Gastrocnemius medialis (tissue), 4 donors: ENCODE measurements around the gene RXFP4. TPM values are rescaled to one million over a fixed set of nuclear protein-coding genes. Genes with fewer than 3 reads are reported as not detected.
A peak's percentile ranks its signal among the peaks of the same experiment; 100 is the strongest.

Experiments
- ATAC-seq, 2 donors: fragments of 150-250 bp; one replicate each; pipeline ENCODE4 v1.9.1; 2016
- DNase-seq, 2 donors: peaks; one replicate each; pipeline ENCODE4 v3.0.0-alpha.2; 2019
- H3K27ac ChIP-seq, 4 donors: fragments of 200-600 bp; sonication (generic); 1 replicate in 1 of 4; 2 replicates in 3 of 4; pipeline ENCODE4 v1.5.1; 2016 to 2018; ENCODE audit warnings: mild to moderate bottlenecking in 2 of 4, moderate library complexity in 1 of 4
- H3K27me3 ChIP-seq, 3 donors: fragments of 200-600 bp; sonication (generic) in 2 of 3; 1 replicate in 1 of 3; 2 replicates in 2 of 3; pipeline versions ENCODE4 v1.5.1 to v1.6.0; 2016 to 2019; ENCODE audit warnings: mild to moderate bottlenecking in 1 of 3, moderate library complexity in 1 of 3
- H3K36me3 ChIP-seq, 2 donors: fragments of 200-600 bp; sonication (generic) in 1 of 2; one replicate each; pipeline ENCODE4 v1.5.1; 2017 to 2018
- H3K4me1 ChIP-seq, 2 donors: fragments of 200-600 bp; sonication (generic) in 1 of 2; one replicate each; pipeline ENCODE4 v1.5.1; 2016 to 2017; ENCODE audit warnings: mild to moderate bottlenecking in 2 of 2
- H3K4me3 ChIP-seq, 4 donors: fragments of 200-600 bp; sonication (generic) in 3 of 4; 1 replicate in 1 of 4; 2 replicates in 3 of 4; pipeline ENCODE4 v1.5.1; 2016 to 2019; ENCODE audit warnings: mild to moderate bottlenecking in 2 of 4
- H3K9me3 ChIP-seq, 3 donors: fragments of 200-600 bp; sonication (generic) in 2 of 3; 1 replicate in 1 of 3; 2 replicates in 2 of 3; pipeline ENCODE4 v1.5.1; 2016 to 2019
- CTCF ChIP-seq, 5 experiments: fragments of 450-650 bp in 3 of 5; fragments of 200-600 bp in 2 of 5; sonication (generic) in 2 of 5; IDR thresholded peaks in 4 of 5; conservative IDR thresholded peaks in 1 of 5; 1 replicate in 4 of 5; 2 replicates in 1 of 5; pipeline ENCODE4 v1.5.1; 2016 to 2019; ENCODE audit warnings: antibody characterized with exemption in 5 of 5, mild to moderate bottlenecking in 3 of 5, moderate library complexity in 3 of 5
- POLR2A ChIP-seq, 2 donors: fragments of 450-650 bp; IDR thresholded peaks; one replicate each; pipeline ENCODE4 v1.6.1; 2017; ENCODE audit warnings: antibody characterized with exemption in 2 of 2, mild to moderate bottlenecking in 2 of 2, moderate library complexity in 2 of 2
- in situ Hi-C, 4 donors: fragments of 200-750 bp; cut with MboI; loops; one replicate each; pipeline versions ENCODE4 v1.15.0 to v1.8.0; 2017; ENCODE audit warnings: low sequenced_read_pairs in 4 of 4
- intact Hi-C: fragments of 100-400 bp; cut with DNase I; formaldehyde crosslinking; loops from one replicate; pipeline ENCODE4 v1.15.1; 2023; ENCODE audit warnings: low total_unique reads
- total RNA-seq, 4 donors: library from RNA; depleted of rRNA; stranded (reverse); fragments of >200 nt; gene quantifications; one replicate each; pipeline versions ENCODE4 v1.1.0 to v1.2.3, GENCODE V29; 2016

The RXFP4 gene
- total RNA-seq, 4 donors from 2014 or later: not detected

- Histone ChIP-seq H3K4me1 (peaks cover 36 to 50% of the 10 kb centered on the region in 2 donors), H3K4me3 (no peak overlapping the region), H3K27ac (peak overlapping the region; percentile 55 to 76 (median 64)), H3K27me3 (no peaks in the 10 kb centered on the region), H3K36me3 (peaks cover 0 to 76% of the 10 kb centered on the region in 2 donors), H3K9me3 (no peaks in the 10 kb centered on the region)
- ATAC-seq (no peak), DNase-seq (peak in 1 of 2 donors; percentile 39)
- in situ Hi-C loops (no loop called here), intact Hi-C loops (loop anchor here (2.0 kb wide), 1 partner anchor 18 kb away; no protein-coding TSS in a partner anchor)
- TF ChIP-seq CTCF (IDR thresholded peaks at IDR 0.05 in 4 of 5, conservative IDR thresholded peaks at IDR 0.05 in 1 of 5) (no peak), POLR2A (IDR thresholded peaks at IDR 0.05) (no peak)
Measured at GRCh38 chr1:155962599-155963211, 21.3 kb downstream of the RXFP4 start.

- H3K36me3 ChIP-seq: peaks cover 0 to 61% of the 10 kb centered on the region in 2 donors
- peaks cover 51 to 63% of the 10 kb centered on the region in 2 donors for H3K4me1 ChIP-seq
- H3K27me3 ChIP-seq: no peaks in the 10 kb centered on the region
- H3K27ac ChIP-seq: no peak overlapping the region
- ATAC-seq: no peak
- H3K9me3 ChIP-seq: no peaks in the 10 kb centered on the region
- DNase-seq: no peak
- in situ Hi-C loops: no loop called here
- H3K4me3 ChIP-seq: no peak overlapping the region
- intact Hi-C loops: no loop called here
- TF ChIP-seq POLR2A (IDR thresholded peaks at IDR 0.05): no peak
- TF ChIP-seq CTCF (IDR thresholded peaks at IDR 0.05 in 4 of 5, conservative IDR thresholded peaks at IDR 0.05 in 1 of 5): no peak
Measured at GRCh38 chr1:155964193-155964592, 22.8 kb downstream of the RXFP4 start.

GRCh38 chr1:155966135-155966534, 24.7 kb downstream of the RXFP4 start:
- TF ChIP-seq CTCF (IDR thresholded peaks at IDR 0.05 in 4 of 5, conservative IDR thresholded peaks at IDR 0.05 in 1 of 5): peak in 2 of 5 experiments; percentile 8 to 48
- no peak for TF ChIP-seq POLR2A (IDR thresholded peaks at IDR 0.05)
- H3K4me3 ChIP-seq: no peak overlapping the region
- ATAC-seq (no peak), DNase-seq (no peak)
- H3K27me3 ChIP-seq: no peaks in the 10 kb centered on the region
- H3K36me3 ChIP-seq: peaks cover 0 to 43% of the 10 kb centered on the region in 2 donors
- H3K9me3 ChIP-seq: no peaks in the 10 kb centered on the region
- in situ Hi-C loops: no loop called here
- peaks cover 58 to 66% of the 10 kb centered on the region in 2 donors for H3K4me1 ChIP-seq
- peak overlapping the region; percentile 82 to 95 (median 88) for H3K27ac ChIP-seq
- intact Hi-C loops: loop anchor here (2.0 kb wide), 1 partner anchor 23 kb away; no protein-coding TSS in a partner anchor

GRCh38 chr1:155966750-155967149, 25.3 kb downstream of the RXFP4 start:
- ATAC-seq: no peak
- DNase-seq: no peak
- peak overlapping the region; percentile 82 to 95 (median 88) for H3K27ac ChIP-seq
- no peaks in the 10 kb centered on the region for H3K9me3 ChIP-seq
- H3K4me3 ChIP-seq: peak overlapping the region in 1 of 4 donors; percentile 24
- intact Hi-C loops (loop anchor here (2.0 kb wide), 1 partner anchor 22 kb away; no protein-coding TSS in a partner anchor), in situ Hi-C loops (no loop called here)
- no peaks in the 10 kb centered on the region for H3K27me3 ChIP-seq
- peaks cover 54 to 65% of the 10 kb centered on the region in 2 donors for H3K4me1 ChIP-seq
- TF ChIP-seq CTCF (IDR thresholded peaks at IDR 0.05 in 4 of 5, conservative IDR thresholded peaks at IDR 0.05 in 1 of 5) (no peak), POLR2A (IDR thresholded peaks at IDR 0.05) (no peak)
- peaks cover 0 to 38% of the 10 kb centered on the region in 2 donors for H3K36me3 ChIP-seq
